ENCODE measurements around the gene GPR146. TPM values are rescaled to one million over a fixed set of nuclear protein-coding genes. Genes with fewer than 3 reads are reported as not detected.

The GPR146 gene
- total RNA-seq, 6 experiments from 2014 or later = 13.3 to 45.3 (median 22.8) TPM

DNA sequence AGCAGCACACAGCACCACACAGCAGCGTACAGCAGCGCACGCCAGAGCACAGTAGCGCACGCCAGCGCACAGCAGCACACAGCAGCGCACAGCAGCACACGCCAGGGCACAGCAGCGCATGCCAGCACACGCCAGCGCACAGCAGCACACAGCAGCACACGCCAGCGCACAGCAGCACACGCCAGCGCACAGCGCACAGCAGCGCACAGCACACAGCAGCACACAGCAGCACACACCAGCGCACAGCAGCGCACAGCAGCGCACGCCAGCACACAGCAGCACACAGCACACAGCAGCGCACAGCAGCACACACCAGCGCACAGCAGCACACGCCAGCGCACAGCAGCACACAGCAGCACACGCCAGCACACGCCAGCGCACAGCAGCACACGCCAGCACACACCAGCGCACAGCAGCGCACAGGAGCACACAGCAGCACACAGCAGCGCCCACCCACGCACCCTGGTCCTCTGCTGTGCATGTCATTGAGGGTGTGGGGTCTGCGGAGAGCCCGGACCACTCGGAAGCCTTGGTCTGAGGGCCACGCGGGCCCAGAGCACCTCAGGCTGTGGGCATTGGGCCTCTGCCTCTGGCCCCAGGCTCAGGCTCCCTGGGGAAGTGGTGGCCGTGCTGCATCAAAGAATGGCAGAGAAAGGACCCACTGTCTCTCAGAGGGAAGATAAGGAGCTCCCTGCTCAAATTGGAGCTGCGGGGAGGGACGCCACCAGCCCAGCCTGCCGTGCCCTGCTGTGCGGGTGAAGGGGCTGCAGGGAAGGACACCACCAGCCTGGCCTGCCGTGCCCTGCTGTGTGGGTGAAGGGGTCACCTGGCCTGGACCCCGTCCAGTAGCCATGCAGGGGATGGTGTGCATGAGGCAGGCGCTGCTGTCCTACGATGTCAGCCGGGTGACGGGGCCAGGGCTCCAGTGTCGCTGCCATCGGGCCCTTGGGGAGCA, 27.5 kb upstream of the GPR146 start:
- ATAC-seq = no peak

DNA sequence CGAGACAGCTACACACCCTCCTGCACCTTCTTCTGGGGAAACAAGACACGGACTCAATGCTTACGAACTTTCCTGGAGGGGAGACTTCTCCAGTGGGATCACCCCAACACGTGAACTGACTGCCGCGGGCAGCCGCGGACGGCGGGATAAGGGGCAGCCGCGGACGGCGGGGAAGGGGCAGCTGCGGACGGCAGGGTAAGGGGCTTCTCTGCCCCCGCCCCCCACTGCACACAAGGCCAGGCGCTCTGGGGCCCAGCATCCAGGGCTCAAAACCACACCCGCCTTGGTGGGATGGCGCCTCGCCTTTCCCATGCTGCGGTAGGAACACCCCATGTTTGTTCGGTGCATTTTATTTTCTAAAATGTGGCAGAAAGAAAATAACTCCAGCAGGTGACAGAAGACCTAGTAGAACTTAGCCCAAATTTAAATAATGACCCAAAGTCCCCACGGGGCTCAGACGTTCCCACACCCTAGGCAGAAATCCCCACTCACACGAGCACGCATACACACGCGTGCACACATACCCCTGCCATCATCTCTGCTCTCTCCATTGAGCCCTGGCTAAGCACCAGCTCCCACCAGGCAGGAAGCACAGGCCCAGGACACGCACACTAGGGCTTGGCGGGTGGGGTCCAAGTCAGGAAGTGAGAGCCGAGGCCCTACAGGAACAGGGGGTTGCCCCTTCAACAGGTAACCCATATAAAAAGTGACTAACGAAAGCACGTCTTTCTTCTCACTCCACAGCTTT, 26.6 kb upstream of the GPR146 start:
- no peak overlapping the region for H3K4me3 ChIP-seq
- DNase-seq (no peak), ATAC-seq (no peak)
- 94% methylated on average over 7 of the region's 34 CpGs for WGBS (ENCODE audit: insufficient coverage, low coverage, low lambda C conversion rate, missing lambda C conversion rate)
- H3K36me3 ChIP-seq = no peaks in the 10 kb centered on the region
- TF ChIP-seq POLR2A (IDR thresholded peaks at IDR 0.05) = no peak
- TF ChIP-seq, protein P1, sequence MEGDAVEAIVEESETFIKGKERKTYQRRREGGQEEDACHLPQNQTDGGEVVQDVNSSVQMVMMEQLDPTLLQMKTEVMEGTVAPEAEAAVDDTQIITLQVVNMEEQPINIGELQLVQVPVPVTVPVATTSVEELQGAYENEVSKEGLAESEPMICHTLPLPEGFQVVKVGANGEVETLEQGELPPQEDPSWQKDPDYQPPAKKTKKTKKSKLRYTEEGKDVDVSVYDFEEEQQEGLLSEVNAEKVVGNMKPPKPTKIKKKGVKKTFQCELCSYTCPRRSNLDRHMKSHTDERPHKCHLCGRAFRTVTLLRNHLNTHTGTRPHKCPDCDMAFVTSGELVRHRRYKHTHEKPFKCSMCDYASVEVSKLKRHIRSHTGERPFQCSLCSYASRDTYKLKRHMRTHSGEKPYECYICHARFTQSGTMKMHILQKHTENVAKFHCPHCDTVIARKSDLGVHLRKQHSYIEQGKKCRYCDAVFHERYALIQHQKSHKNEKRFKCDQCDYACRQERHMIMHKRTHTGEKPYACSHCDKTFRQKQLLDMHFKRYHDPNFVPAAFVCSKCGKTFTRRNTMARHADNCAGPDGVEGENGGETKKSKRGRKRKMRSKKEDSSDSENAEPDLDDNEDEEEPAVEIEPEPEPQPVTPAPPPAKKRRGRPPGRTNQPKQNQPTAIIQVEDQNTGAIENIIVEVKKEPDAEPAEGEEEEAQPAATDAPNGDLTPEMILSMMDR (IDR thresholded peaks at IDR 0.05) = no peak
- H3K27ac ChIP-seq = no peak overlapping the region
- intact Hi-C loops (cut with DNase I) = no loop called here
- H3K27me3 ChIP-seq = no peaks in the 10 kb centered on the region
- no peaks in the 10 kb centered on the region for H3K4me1 ChIP-seq
- H3K9me3 ChIP-seq = no peaks in the 10 kb centered on the region

More for the DNA sequence above, 27.5 kb upstream of the GPR146 start:
- 96% methylated on average over 4 of the region's 51 CpGs for WGBS (ENCODE audit: insufficient coverage, low coverage, low lambda C conversion rate, missing lambda C conversion rate)
- intact Hi-C loops (cut with DNase I) = no loop called here
- Histone ChIP-seq H3K27me3 (no peaks in the 10 kb centered on the region), H3K27ac (no peak overlapping the region), H3K4me3 (no peak overlapping the region), H3K9me3 (no peaks in the 10 kb centered on the region), H3K4me1 (peaks cover 0 to 4% (median 2%) of the 10 kb centered on the region in 4 donors), H3K36me3 (no peaks in the 10 kb centered on the region)
- no peak for TF ChIP-seq POLR2A (IDR thresholded peaks at IDR 0.05)
- TF ChIP-seq, protein P1 (IDR thresholded peaks at IDR 0.05) = no peak
- no peak for DNase-seq

DNA sequence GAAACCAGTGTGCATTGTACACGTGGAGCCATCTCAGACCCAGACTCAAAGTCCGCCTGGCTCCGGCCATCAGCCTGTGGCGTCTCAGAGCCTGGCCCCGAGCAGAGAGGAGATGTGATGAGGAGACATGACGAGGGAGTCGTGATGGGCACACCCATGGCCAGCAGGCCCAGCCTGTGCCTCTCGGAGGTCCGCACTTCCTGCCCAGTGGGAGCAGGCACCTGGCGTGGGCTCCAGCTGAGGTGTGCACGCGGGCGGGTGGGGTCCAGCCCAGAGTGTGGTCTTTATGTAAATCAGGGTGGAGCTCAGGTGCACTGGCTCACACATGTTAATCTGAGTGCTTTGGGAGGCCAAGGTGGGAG, 26.0 kb upstream of the GPR146 start:
- H3K9me3 ChIP-seq = no peaks in the 10 kb centered on the region
- WGBS (ENCODE audit: insufficient coverage, low coverage, low lambda C conversion rate, missing lambda C conversion rate) = 62% methylated on average over 4 of the region's 13 CpGs
- ATAC-seq (peak in 1 of 4 donors; percentile 34), DNase-seq (no peak)
- no peaks in the 10 kb centered on the region for H3K36me3 ChIP-seq
- H3K27ac ChIP-seq = no peak overlapping the region
- intact Hi-C loops (cut with DNase I) = no loop called here
- H3K4me1 ChIP-seq = no peaks in the 10 kb centered on the region
- no peak overlapping the region for H3K4me3 ChIP-seq
- TF ChIP-seq, protein P1 (IDR thresholded peaks at IDR 0.05) = no peak
- no peaks in the 10 kb centered on the region for H3K27me3 ChIP-seq

DNA sequence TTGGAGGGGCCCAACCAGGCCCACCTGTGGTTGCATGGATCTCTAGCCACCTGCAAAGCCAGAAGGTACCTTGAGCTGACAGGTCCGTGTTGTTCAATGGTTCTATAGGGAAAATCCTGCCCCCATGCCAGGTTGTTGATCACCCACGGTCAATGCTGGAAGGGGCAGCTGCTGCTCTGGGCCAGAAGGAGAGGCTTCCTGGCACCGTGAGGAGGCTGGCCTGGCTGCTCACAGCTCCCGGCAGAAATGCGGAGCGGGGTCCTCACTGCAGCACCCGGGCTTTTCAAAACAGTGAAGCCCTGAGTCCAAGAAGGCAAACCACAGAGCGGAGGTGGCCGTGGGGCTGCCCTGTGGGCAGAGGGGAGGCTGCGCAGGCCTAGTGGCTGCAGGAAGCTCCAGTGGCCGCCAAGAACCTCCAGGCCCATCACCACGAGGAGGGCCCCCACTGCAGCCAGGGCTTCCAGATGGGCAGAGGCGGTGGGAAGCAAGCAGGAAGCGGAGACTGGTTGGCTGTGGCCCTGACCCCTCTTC, 25.0 kb upstream of the GPR146 start:
- DNase-seq (no peak), ATAC-seq (no peak)
- H3K27ac ChIP-seq = no peak overlapping the region
- TF ChIP-seq POLR2A (IDR thresholded peaks at IDR 0.05) = no peak
- TF ChIP-seq, protein P1 (IDR thresholded peaks at IDR 0.05) = no peak
- H3K27me3 ChIP-seq = no peaks in the 10 kb centered on the region
- no peak overlapping the region for H3K4me3 ChIP-seq
- H3K9me3 ChIP-seq = no peaks in the 10 kb centered on the region
- intact Hi-C loops (cut with DNase I) = no loop called here
- 50% methylated on average over 1 of the region's 14 CpGs for WGBS (ENCODE audit: insufficient coverage, low coverage, low lambda C conversion rate, missing lambda C conversion rate)
- H3K4me1 ChIP-seq = no peaks in the 10 kb centered on the region
- H3K36me3 ChIP-seq = no peaks in the 10 kb centered on the region

Measured in right lobe of liver (tissue), 6 donors.